GM18520 (cell line): ENCODE data around the gene C1QBP.
A peak's percentile ranks its signal among the peaks of the same experiment; 100 is the strongest.
"Not testable (repeated sequence)": the region's sequence is repeated elsewhere in the genome, so short reads cannot be mapped to it uniquely, and the experiment has no call there.

Experiments used
- ATAC-seq: cut with Tn5 transposase; IDR thresholded peaks from one replicate; pipeline ENCODE4 v1.9.1; 2021; ENCODE audit not compliant: unreplicated experiment

Gene C1QBP

GRCh38 chr17:5434984-5435383 lies 4.0 kb downstream of the C1QBP start:
- no peak for ATAC-seq

- no peak for ATAC-seq
Measured at GRCh38 chr17:5431949-5432556, 6.9 kb downstream of the C1QBP start.

GRCh38 chr17:5431234-5431633 lies 7.7 kb downstream of the C1QBP start:
- ATAC-seq, result not testable (repeated sequence)

- no peak for ATAC-seq
Measured at GRCh38 chr17:5430413-5430999, 8.4 kb downstream of the C1QBP start.

- no peak for ATAC-seq
Measured at GRCh38 chr17:5429191-5429887, 9.6 kb downstream of the C1QBP start.

GRCh38 chr17:5425826-5426225 lies 13.1 kb downstream of the C1QBP start:
- ATAC-seq, result no peak

GRCh38 chr17:5424909-5425308 lies 14.0 kb downstream of the C1QBP start:
- ATAC-seq, result no peak

- ATAC-seq, result no peak
Measured at GRCh38 chr17:5422505-5422904, 16.4 kb downstream of the C1QBP start.

GRCh38 chr17:5419959-5420653 lies 18.8 kb downstream of the C1QBP start, which contains the start of gene RPAIN:
Gene RPAIN, plus strand, starts transcription at chr17:5420182. Its CDS starts 29 bp downstream, at chr17:5420211.
- peak; percentile 32 for ATAC-seq

- ATAC-seq, result peak; percentile 84
Measured at GRCh38 chr17:5419356-5419958, 19.5 kb downstream of the C1QBP start, which contains the start of gene NUP88. Gene NUP88, minus strand, starts transcription at chr17:5419662. Its CDS starts 12 bp downstream, at chr17:5419650.

- no peak for ATAC-seq
Measured at GRCh38 chr17:5418858-5419355, 20.0 kb downstream of the C1QBP start.

GRCh38 chr17:5416901-5417300 lies 22.1 kb downstream of the C1QBP start:
- no peak for ATAC-seq

- no peak for ATAC-seq
Measured at GRCh38 chr17:5413682-5414081, 25.3 kb downstream of the C1QBP start.

GRCh38 chr17:5410594-5411272 lies 28.2 kb downstream of the C1QBP start:
- peak; percentile 44 for ATAC-seq

GRCh38 chr17:5408186-5408585 lies 30.8 kb downstream of the C1QBP start:
- ATAC-seq, result no peak

- no peak for ATAC-seq
Measured at GRCh38 chr17:5405400-5405799, 33.6 kb downstream of the C1QBP start.

- no peak for ATAC-seq
Measured at GRCh38 chr17:5399767-5400166, 39.2 kb downstream of the C1QBP start.

GRCh38 chr17:5396612-5397011 lies 42.3 kb downstream of the C1QBP start:
- no peak for ATAC-seq

GRCh38 chr17:5391678-5392077 lies 47.3 kb downstream of the C1QBP start:
- no peak for ATAC-seq
